MM.1S (cell line): ENCODE results near the gene SH3BP4.

Source experiments
- CTCF ChIP-seq: fragments of 300-600 bp; sonication (generic); IDR thresholded peaks from 2 replicates; pipeline ENCODE4 v1.5.1; 2016; ENCODE audit warnings: antibody characterized with exemption, low read length, mixed read lengths
- EZH2 ChIP-seq: fragments of 300-600 bp; sonication (generic); optimal IDR thresholded peaks from 2 replicates; pipeline ENCODE3; 2017; ENCODE audit warnings: low read depth, mild to moderate bottlenecking, antibody characterized with exemption, low read length, mixed read lengths
- EZH2phosphoT487 ChIP-seq: fragments of 300-600 bp; sonication (generic); IDR thresholded peaks from 2 replicates; pipeline ENCODE4 v1.6.1; 2018; ENCODE audit warnings: antibody characterized with exemption, low read length

- TF ChIP-seq CTCF: no peak
- no peak for TF ChIP-seq EZH2
- no peak for TF ChIP-seq EZH2phosphoT487
These were observed 72.5 kb downstream of the SH3BP4 start for GRCh38 chr2:235024191-235024860.
